HT-29 (cell line): Measurements from ENCODE around the gene SURF6. TPM values are rescaled to one million over a fixed set of nuclear protein-coding genes. Genes with fewer than 3 reads are reported as not detected.
"Not testable (repeated sequence)": the region's sequence is repeated elsewhere in the genome, so short reads cannot be mapped to it uniquely, and the experiment has no call there.

ENCODE experiments used
- DNase-seq: peaks from one replicate; pipeline ENCODE4 v3.0.0-alpha.2; 2015; ENCODE audit warnings: low spot score
- total RNA-seq: library from RNA; depleted of rRNA; stranded (reverse); fragments of >200 nt; shearing (Covaris generic); gene quantifications from 2 replicates; pipeline ENCODE4 v1.2.3, GENCODE V29; 2014

The SURF6 gene
- total RNA-seq, 1 experiment from 2014 or later = 32.1 TPM

DNA sequence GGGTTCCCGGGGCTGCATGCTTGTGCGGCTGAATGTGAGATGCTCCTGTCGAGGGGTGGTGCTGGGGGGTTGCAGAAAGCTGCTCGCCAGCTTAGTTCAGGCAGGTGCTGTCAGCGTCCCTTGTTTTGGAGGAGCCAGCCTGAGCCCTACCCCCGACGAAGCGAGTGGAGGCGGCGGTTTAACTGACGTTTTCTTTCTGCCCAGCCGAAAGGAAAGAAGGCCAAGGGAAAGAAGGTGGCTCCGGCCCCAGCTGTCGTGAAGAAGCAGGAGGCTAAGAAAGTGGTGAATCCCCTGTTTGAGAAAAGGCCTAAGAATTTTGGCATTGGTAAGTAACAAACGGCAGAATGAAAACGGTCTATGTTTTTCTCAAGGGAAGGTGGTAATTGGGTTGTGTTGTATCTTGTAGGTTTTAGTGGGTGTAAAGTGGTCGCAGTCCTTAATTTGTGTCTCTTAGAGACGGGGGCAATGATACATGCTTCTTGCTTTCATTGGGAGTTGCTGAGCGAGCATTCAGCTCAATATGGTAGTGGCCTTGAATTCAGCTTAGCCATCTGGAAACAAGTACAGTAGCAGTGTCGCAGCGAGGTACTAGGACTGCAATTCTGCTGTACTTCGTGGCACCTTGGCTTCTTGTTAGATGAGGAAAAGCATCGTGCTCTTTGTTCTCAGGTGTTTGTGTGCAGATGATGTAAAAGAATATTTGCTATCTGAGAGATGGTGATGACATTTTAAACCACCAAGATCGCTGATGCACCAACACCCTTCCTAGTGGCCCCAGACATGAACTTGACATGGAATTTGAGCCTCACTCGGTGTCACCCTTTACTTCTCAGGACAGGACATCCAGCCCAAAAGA, 13.0 kb upstream of the SURF6 start:
- DNase-seq = no peak

DNA sequence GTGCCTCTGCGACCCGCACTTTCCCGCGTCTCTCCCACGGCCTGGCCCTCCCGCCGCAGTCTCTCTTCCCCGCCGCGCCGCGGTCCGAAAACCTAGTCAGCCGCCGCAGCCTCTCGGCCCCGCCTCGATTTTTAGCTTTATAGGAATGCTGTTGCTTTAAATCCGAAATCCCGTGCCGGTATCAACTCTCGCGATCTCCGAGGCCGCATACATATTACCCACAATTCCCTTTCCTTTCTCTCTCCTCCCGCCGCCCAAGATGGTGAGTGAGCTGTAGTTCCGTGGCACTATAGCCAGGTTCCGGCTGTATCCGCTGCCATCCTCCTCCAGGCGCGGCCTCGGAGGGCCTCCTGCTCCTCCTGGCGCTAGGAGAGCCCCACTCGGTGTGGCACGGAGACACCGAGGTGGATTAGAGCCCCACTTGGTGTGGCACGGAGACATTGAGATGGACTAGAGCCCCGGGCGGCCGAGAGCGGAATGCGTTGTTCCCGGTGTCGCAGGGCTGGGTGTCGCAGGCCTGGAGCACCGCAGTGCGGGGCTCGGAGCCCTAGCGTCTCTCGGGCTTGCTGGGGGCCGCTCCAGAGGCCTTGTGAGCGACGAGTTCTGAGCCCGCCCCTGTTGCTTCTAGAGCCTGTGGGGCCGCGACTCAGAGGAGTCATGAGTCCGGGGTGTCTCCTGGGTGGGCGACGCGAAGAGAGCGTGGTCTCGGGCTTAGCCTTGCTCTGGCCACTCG, 12.2 kb upstream of the SURF6 start, which contains the start of the genes MED22 and RPL7A:
Gene MED22 (minus strand): TSS at position 147 of the 733 bp plus-strand sequence. CDS start 1,469 bp downstream, outside the sequence.
Gene RPL7A (plus strand): TSS at position 234 of the 733 bp plus-strand sequence. CDS start 26 bp downstream, at position 260.
- peak; percentile 95 for DNase-seq

DNA sequence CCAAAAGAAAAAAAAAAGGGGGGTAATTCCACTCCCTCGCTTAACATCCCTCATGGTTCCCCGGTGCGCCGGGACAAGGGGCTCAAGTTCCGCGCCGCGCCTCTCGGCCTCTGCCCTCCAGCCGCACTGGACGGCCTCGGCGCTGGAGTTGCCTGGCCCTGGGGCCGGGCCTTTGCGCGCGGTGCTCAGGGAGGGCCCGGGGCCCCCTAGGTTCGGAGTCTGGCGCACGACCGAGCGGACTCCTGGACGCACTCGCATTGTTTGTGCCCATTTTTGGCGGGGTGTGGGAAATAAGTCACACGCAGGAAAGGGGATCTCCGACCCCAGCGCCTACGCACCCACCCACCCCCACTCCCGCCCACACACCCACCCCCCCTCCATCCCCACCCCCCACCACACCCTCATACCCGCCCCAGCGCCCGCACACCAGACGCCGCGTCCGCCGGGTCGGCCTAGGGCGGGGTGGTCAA, 11.6 kb upstream of the SURF6 start:
- DNase-seq = peak; percentile 42

DNA sequence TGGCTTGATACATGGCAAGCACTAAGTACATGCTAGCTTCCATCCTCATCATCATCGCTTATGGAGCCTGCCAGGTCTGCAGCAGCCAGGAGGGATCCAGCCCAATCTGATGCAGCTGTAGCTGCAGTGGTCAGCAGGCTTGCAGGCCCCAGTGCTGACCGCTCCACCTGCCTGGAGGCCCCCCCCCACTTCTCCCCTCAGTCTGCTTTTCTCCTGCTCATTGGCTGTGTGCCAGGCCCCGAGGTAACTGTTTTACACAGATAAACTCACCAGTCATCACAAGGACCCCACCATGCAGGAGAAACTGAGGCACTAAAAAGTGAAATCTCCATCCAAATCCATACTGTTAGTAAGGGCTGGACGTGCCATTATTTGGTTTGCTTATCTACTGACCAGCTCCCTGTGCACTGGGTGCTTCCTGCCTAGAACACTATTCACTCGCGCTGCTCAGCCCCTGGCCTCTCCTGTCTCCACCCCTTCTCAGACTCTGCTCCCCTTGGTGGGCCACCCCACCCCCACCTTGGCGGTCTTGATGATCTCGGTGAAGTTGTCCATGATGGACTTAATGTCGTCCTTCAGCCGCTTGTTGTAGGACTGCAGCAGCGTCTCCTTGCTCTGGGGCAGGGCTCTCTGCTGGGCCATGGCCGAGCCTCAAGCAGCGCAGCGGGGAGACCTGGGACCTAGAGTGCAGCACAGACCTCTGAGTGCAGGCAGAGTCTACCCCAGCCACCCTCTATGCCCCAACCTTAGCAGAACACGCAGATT, 10.2 kb upstream of the SURF6 start:
- DNase-seq = no peak

DNA sequence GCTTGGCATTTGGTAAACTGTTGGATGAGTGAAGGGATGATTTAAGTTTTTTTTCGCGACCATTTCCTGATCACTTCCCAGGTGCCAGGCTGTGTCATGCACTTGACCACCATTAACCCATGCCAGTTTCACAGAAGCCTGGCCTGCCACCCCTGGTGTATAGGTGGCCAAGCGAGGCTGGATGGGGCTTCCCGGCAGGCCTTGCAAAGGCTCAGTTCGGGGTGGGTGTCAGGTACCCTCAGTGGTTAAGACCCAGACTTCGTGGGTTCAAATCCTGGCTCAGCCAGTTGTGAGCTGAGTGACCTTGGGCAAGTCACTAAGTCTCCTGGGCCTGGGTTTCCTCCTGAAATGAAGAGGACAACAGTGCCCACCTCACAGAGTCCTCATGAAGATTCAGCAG, 9.6 kb upstream of the SURF6 start:
- no peak for DNase-seq

DNA sequence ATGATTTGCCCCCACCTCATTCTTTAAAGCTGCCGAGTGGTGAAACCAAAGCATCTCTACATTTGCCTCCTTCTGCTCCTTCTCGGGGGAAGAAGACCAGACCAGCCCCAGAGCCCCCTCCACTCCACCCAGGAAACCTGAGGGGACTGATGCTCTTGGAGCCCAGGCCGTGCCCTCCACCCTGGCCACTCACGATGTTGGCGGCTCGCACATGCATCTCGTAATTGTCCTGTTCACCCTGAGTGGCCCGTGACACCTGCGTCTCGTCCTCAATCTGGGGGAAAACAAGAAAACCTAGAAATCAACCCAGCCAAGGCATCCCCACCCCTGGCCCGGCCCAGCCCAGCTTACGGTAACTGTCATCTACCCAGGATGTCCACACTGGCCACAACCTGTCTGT, 9.0 kb upstream of the SURF6 start:
- no peak for DNase-seq

DNA sequence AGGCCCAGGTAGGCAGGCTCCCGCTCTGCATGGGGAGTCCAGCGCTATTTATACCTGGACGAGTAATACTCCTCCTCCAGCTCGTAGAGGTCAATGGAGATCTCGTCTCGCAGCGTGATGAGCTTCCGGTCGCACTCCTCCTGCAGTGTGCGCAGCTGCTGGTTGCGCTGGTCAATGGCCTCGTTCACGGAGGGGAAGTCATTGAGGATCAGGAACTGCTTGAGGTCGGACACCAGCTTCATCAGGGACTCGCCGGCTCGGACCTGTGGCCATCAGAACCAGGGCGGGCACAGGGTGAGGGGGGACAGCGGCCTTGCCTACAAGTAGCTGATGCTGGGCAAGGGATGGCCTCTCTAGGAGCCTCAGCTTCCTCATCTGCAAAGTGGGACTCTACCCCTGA, 8.1 kb upstream of the SURF6 start:
- DNase-seq = no peak

DNA sequence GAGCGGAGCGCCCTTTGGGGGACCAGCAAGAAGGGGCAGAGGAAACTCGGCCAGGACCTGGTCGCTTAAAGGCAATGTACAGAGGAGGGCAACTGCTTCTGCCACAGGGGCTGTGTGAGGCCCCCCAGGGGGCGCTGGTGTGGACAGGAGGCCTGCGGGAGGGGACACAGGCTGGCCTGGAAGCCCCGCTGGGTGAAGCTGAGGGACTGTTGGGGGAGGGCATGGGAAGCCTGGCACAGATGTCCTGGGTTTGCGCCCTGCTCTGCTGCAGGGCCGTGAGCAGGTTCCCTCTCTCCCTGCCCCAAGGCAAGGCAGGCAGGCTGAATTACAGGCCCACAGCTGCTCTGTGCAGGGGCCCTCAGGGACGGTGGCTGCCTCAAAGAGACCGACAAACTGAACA, 6.6 kb upstream of the SURF6 start:
- no peak for DNase-seq

DNA sequence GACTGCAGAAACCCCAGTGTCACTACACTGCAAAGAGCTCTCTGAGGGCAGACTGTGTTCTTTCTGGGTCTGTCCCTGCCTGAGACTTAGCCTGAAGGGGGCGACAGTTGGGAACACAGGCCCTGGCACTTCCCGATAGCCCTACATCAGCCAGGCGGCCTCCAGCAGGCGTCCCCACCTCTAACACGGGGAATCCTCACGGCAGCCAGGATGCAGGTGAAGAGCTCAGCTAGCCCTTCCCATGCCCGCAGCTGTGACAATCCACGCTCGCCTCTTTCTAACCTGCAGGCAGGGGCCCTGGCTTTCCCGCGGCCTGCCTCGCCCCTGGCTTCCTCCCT, 6.0 kb upstream of the SURF6 start:
- DNase-seq = no peak

DNA sequence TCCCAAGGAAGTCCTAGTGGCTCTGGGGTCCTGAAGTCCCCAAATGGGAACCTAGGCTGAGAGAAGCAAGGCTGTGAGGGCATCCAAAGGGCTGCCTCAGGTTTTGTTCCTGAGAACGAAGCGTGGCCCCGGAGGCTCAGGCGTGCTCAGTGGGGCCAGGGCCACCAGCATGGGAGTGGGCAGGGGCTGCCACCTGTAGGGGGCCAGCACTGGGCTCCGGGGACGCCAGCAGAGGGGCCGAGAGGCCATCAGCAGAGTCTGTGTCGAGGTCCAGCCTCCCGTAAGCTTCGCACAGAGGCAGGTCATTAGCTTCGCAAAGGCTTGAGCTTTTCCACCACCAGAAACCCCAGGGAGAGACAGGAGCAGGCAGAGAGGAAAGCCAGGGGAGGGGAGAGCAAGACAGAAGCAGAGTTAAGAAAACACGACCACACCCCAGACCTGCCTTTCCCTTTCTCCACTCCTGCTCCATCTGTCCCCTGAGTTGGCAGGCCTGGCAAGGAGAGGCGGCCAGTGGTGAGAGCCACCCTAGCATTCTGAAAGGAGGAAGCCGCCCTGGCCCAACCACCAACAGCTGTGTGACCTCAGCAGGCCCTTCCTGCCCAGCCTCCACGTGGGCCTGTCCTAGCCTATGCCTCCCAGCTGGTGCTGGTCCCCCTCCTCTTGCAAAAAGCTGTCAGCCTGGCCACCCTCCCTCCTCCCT, 5.5 kb upstream of the SURF6 start:
- no peak for DNase-seq

DNA sequence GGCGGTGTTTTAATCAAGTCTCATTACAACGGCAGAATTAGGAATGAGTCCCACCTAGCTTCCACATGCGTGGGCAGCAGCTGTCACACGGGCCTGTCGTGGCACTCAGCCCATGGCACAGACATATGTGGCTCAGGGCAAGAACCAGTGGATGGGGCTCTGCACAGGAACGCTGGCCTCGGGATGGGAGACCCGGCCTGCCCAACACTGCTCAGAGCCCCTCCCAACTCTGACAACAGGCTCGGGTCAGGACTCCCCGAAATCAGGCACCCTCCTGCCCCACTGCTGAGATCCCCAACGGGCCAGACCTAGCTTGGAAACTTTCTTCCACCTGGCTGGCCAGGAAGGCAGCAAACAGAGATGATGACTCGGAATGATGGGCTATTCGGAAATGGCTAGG, 4.9 kb upstream of the SURF6 start:
- no peak for DNase-seq

DNA sequence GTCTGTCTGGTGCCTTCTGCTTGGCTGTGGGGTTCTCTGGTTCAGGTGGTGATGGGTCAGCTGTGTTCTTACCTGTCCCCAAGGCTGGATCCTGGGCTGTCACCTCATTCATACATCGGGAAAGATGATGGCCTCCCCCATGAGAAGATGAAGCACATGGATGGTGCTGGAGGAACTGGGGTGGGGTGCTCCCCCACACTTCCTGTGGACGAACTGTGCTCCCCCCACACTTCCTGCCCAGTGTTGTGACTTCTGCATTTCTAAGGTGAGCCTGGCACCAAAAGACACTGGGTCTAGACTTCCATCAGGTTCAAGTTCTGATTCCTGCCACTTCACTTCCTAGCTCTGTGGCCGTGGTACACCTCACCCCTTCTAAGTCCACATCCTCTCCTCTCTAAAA, 4.3 kb upstream of the SURF6 start:
- no peak for DNase-seq

DNA sequence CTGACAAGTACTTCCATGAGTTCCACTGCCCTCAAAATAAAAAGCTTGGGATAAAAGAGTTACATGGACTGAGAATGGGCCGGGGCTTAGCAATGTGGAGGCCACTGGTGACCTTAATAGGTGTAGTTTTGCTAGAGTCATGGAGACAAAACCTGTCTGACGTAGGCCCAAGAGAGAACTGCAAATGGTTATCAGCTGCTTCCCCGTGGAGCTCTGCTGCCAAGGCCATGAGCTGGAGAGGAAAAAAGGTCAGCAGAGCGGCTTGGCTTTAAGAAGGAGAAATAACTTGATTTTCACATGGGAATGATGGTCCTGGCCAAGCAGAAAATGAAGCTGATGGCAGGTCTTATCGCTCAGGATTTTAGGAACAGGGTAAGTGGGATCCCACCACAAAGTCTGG, 3.7 kb upstream of the SURF6 start:
- no peak for DNase-seq

DNA sequence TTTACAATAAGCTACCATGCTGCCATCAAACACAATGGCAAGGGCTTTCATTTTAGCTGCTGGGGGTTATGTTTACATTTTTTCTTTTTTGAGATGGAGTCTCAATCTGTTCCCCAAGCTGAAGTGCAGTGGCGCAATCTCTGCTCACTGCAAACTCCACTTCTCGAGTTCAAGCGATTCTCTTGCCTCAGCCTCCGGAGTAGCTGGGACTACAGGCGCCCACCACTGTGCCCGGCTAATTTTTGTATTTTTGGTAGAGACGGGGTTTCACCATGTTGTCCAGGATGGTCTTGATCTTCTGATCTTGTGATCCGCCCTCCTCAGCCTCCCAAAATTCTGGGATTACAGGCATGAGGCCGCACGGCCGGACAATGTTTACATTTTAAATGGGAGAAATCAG, 1.1 kb downstream of the SURF6 start:
- DNase-seq = not testable (repeated sequence)

DNA sequence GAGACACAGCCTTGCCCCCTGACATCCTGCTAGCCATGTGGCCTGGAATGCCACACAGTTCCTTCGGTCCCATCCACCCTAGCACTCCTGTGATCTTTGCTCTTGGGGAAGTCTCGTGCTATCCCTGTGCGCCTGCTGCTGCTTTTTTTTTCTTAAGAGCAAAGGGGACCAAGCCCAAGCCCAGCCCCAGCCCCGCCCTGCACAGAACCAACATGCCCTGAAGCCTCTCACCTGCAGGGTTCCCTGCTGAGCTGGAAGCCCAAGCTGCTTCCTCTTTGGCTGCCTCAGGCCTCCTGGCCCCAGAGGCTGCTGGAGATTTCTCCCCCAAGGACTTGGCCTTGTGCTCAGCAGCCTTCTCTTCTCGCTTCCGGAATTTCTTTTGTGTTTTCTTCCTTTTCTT, 1.8 kb downstream of the SURF6 start:
- DNase-seq = no peak

DNA sequence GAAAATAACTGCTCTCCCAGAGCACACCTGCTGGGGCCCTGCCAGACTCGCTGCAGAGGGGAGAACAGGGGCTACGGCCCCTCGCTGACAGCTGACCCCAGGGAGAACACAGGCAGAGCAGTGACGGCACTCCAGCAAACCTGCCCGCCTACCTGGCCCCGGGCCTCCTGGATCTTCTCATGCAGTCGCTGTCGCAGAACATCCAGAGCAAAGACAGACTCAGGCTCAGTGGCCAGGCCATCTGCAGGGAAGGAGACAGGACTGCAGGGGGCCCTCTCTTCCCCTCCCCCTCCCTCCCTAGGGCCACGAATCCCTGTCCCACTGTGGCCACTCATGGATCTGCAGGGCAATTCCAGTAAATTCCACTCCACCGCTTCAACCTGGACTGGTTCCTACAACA, 2.4 kb downstream of the SURF6 start:
- no peak for DNase-seq

DNA sequence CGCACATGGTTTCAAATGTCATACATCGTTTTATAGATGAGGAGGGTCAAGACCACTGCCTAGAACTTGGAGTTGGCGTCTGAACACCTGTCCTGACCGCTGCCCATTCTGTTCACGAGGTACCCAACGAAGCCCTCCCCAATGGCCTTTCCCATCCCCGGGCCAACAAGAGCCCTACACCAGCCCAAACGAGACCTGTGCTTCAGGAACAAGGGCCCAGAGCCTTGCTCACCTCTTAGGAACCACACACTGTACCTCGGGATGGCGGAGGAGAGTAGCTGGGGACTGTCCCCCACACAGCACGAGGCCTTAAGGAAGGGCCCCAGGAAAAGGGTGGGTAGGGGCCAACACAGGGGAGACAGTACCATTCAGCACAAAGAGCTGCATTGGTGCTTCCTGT, 3.0 kb downstream of the SURF6 start:
- no peak for DNase-seq

DNA sequence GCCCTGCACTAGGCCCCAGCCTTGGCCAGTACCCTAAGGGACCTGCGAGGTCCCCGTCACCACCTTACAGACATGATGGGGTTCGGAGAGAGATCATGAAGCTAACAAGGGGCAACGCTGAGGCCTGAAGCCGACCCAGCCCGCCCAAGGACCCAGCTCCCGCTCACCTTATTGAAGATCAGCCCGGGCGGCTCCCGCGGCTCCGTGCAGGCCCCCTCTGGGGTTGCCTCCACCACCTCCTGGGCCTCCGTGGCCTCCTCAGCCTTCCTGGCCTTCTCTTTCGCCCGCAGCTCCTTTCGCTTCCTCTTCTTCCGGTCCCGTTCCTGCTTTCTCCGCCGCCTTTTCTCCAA, 3.6 kb downstream of the SURF6 start:
- DNase-seq = no peak

DNA sequence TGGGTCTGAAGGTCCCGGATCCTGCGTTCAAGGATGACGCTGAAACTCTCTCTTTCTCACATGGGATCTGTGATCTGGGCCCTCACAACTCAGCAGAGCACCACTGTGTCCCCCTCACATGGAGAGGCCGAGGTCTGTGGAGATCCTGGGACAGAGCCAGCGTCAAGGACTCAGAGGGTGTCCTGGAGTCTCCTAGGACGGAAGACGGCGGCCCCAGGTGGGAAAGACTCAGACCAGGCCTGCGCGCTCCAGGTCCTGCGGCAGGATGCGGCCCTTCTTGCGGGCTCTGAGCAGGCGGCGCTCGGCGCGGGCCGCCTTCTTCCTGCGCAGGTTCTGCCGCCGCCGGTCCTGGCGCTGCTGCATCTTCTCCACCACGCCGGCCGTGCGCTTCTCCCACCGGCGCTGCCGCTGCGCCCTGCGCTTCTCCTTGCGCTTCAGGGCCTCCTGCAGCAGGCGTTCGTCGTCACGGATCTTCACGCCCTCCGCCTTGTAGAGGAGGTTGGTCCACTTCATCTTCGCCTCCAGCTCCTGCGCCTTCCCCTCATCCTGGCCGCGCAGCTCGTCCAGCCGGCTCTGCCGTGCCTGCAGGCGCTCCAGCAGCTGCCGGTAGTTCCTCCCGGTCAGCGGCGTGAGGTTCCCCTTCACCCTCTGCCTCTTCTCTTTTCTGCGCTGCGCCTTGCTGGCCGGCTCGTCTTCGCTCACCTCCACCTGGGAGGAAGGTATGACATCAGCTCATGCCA, 4.2 kb downstream of the SURF6 start:
- no peak for DNase-seq

DNA sequence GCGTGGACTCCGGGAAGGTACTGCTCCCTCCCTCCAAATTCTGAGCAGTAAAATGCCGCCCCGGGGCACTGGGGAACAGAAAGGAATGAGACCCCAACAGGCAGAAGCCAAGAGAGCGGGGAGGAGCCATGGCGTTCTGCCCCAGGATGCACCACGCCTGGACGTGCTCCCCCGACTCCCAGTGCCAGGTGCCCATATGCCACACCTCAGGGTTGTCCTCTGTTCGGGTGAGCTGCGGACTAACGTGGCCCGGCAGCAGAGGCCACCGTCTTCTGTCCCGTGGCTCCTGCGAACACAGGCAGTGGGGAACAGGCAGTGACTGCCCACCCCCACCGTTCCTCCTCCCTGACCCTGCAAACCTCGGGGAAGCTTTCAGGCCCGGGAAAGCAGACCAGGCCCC, 4.8 kb downstream of the SURF6 start:
- DNase-seq = no peak
